Measurements from ENCODE around the gene REEP5. TPM values are rescaled to one million over a fixed set of nuclear protein-coding genes. Genes with fewer than 3 reads are reported as not detected.

Gene REEP5
- total RNA-seq, 1 donor from 2014 or later, result 83.4 TPM

- Mint-ChIP-seq H3K4me1 (ENCODE audit: low read depth) (peaks cover 5% of the 10 kb centered on the region), H3K36me3 (ENCODE audit: low read depth) (peaks cover 5% of the 10 kb centered on the region), H3K9me3 (no peaks in the 10 kb centered on the region), H3K27ac (peak overlapping the region; percentile 28), H3K27me3 (ENCODE audit: low read depth) (peaks cover 5% of the 10 kb centered on the region), H3K4me3 (ENCODE audit: low read depth) (no peak overlapping the region)
- no peak for DNase-seq (ENCODE audit: low spot score)
- intact Hi-C loops (cut with micrococcal nuclease), result no loop called here
Measured at GRCh38 chr5:112848116-112848811, 73.8 kb downstream of the REEP5 start.

DNA sequence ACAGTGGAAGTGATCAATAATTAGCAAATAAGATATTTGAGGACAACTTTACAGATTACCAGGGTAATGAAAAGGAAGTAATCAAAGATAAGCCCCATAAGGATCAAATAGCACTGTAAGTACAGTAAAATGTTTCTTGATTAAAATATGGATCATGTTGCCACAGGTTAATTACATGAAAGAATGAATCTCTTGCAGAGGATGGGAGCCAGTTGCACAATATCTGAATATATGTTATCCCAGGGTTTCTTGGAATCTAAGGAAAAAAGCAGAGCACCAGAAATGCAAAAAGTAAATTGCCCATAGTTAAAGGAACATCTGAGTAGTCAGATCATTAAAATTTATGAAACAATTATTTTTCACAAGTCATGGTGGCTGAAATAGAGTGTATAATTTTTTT lies 74.7 kb downstream of the REEP5 start:
- Mint-ChIP-seq H3K36me3 (ENCODE audit: low read depth) (peaks cover 8% of the 10 kb centered on the region), H3K9me3 (no peaks in the 10 kb centered on the region), H3K4me1 (ENCODE audit: low read depth) (peaks cover 5% of the 10 kb centered on the region), H3K4me3 (ENCODE audit: low read depth) (no peak overlapping the region), H3K27ac (no peak overlapping the region), H3K27me3 (ENCODE audit: low read depth) (peaks cover 3% of the 10 kb centered on the region)
- intact Hi-C loops (cut with micrococcal nuclease), result no loop called here
- DNase-seq (ENCODE audit: low spot score), result no peak

GRCh38 chr5:112846556-112846955 lies 75.5 kb downstream of the REEP5 start:
- H3K27ac Mint-ChIP-seq, result no peak overlapping the region
- peaks cover 13% of the 10 kb centered on the region for H3K36me3 Mint-ChIP-seq (ENCODE audit: low read depth)
- peaks cover 5% of the 10 kb centered on the region for H3K4me1 Mint-ChIP-seq (ENCODE audit: low read depth)
- peaks cover under 1% of the 10 kb centered on the region for H3K27me3 Mint-ChIP-seq (ENCODE audit: low read depth)
- no peaks in the 10 kb centered on the region for H3K9me3 Mint-ChIP-seq
- no peak overlapping the region for H3K4me3 Mint-ChIP-seq (ENCODE audit: low read depth)
- DNase-seq (ENCODE audit: low spot score), result no peak
- intact Hi-C loops (cut with micrococcal nuclease), result no loop called here

- peaks cover 5% of the 10 kb centered on the region for H3K4me1 Mint-ChIP-seq (ENCODE audit: low read depth)
- H3K27me3 Mint-ChIP-seq (ENCODE audit: low read depth), result no peaks in the 10 kb centered on the region
- peaks cover 22% of the 10 kb centered on the region for H3K36me3 Mint-ChIP-seq (ENCODE audit: low read depth)
- no peak overlapping the region for H3K27ac Mint-ChIP-seq
- no peak overlapping the region for H3K4me3 Mint-ChIP-seq (ENCODE audit: low read depth)
- no peaks in the 10 kb centered on the region for H3K9me3 Mint-ChIP-seq
- no peak for DNase-seq (ENCODE audit: low spot score)
- intact Hi-C loops (cut with micrococcal nuclease), result no loop called here
Measured at GRCh38 chr5:112844489-112844888, 77.5 kb downstream of the REEP5 start.

GRCh38 chr5:112833971-112834370 lies 88.1 kb downstream of the REEP5 start:
- Mint-ChIP-seq H3K36me3 (ENCODE audit: low read depth) (peaks cover 40% of the 10 kb centered on the region), H3K27me3 (ENCODE audit: low read depth) (no peaks in the 10 kb centered on the region), H3K4me1 (ENCODE audit: low read depth) (peaks cover 9% of the 10 kb centered on the region), H3K9me3 (no peaks in the 10 kb centered on the region), H3K4me3 (ENCODE audit: low read depth) (no peak overlapping the region), H3K27ac (no peak overlapping the region)
- intact Hi-C loops (cut with micrococcal nuclease), result no loop called here
- DNase-seq (ENCODE audit: low spot score), result no peak

DNA sequence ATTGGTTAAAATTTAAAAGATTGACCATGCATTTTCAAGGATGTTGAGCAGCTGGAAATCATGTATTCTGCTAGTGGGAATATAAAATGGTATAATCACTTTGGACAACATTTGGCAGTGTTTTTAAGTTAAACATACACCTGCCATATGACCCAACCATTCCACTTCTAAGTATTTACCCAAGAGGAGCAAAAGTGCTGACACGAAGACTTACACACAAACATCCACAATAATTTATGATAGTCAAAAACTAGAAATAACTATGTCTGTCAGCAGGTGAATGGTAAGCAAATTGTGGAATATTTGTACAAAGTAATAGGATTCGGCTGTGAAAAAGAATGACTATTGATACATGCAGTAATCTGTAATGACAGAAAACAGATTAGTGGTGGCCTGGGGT lies 91.6 kb downstream of the REEP5 start:
- Mint-ChIP-seq H3K27ac (no peak overlapping the region), H3K4me1 (ENCODE audit: low read depth) (peaks cover 9% of the 10 kb centered on the region)

More for the DNA sequence above, 91.6 kb downstream of the REEP5 start:
- Mint-ChIP-seq H3K36me3 (ENCODE audit: low read depth) (peaks cover 29% of the 10 kb centered on the region), H3K9me3 (no peaks in the 10 kb centered on the region), H3K4me3 (ENCODE audit: low read depth) (no peak overlapping the region), H3K27me3 (ENCODE audit: low read depth) (no peaks in the 10 kb centered on the region)
- intact Hi-C loops (cut with micrococcal nuclease), result no loop called here
- no peak for DNase-seq (ENCODE audit: low spot score)

Other genes starting within 250 kb of the REEP5 start
- 17.4 and 21.4 TPM in 2 replicates for gene APC, start 184.3 kb downstream of the REEP5 start, total RNA-seq
- 63.0 and 66.3 TPM in 2 replicates for gene SRP19, start 60.9 kb downstream of the REEP5 start, total RNA-seq
- 81.6 and 84.1 TPM in 2 replicates for gene DCP2, start 54.6 kb upstream of the REEP5 start, total RNA-seq

Measured in activated T-helper 2 cell treated with anti-CD3 and anti-CD28 coated beads, Interferon-gamma antibody, Interleukin-2, Interleukin-4, amounts not matched to agents 10 μg/mL and 5 μg/mL and 100 μg/mL, durations not matched to agents 14 hours and 24 hours and 36 hours (primary cell).